GM19035 (cell line): Measurements from ENCODE around the gene GALNT7.
"Not testable (repeated sequence)": the region's sequence is repeated elsewhere in the genome, so short reads cannot be mapped to it uniquely, and the experiment has no call there.

Experiments used
- ATAC-seq: cut with Tn5 transposase; IDR thresholded peaks from one replicate; pipeline ENCODE4 v1.9.1; 2021; ENCODE audit not compliant: unreplicated experiment

Gene GALNT7, protein sequence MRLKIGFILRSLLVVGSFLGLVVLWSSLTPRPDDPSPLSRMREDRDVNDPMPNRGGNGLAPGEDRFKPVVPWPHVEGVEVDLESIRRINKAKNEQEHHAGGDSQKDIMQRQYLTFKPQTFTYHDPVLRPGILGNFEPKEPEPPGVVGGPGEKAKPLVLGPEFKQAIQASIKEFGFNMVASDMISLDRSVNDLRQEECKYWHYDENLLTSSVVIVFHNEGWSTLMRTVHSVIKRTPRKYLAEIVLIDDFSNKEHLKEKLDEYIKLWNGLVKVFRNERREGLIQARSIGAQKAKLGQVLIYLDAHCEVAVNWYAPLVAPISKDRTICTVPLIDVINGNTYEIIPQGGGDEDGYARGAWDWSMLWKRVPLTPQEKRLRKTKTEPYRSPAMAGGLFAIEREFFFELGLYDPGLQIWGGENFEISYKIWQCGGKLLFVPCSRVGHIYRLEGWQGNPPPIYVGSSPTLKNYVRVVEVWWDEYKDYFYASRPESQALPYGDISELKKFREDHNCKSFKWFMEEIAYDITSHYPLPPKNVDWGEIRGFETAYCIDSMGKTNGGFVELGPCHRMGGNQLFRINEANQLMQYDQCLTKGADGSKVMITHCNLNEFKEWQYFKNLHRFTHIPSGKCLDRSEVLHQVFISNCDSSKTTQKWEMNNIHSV

GRCh38 chr4:173168396-173169177 is at the start of gene GALNT7:
GALNT7 (plus strand) TSS chr4:173168811; CDS start chr4:173168836, 25 bp downstream.
- peak; percentile 32 for ATAC-seq

- not testable (repeated sequence) for ATAC-seq
Observed at GRCh38 chr4:173118819-173119218, 49.8 kb upstream of the GALNT7 start.

DNA sequence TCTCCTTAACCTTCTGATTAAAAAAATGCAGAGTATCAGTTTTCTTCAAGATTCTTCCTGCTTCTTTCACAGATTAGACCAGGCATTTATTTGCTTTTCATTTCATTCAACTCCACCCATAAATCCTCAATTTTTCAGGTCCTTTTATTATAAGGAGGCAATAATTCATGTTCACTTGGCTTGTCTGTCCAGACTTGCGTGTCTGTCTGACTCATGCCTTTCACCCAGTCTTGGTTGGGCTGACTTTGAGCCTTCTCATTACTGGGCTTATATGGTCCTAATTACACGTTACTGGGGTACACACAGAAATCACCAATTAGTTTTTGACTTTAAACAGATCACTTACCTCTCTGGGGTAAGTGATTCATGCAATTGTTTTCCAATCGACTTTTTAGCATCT is 48.8 kb upstream of the GALNT7 start:
- no peak for ATAC-seq

DNA sequence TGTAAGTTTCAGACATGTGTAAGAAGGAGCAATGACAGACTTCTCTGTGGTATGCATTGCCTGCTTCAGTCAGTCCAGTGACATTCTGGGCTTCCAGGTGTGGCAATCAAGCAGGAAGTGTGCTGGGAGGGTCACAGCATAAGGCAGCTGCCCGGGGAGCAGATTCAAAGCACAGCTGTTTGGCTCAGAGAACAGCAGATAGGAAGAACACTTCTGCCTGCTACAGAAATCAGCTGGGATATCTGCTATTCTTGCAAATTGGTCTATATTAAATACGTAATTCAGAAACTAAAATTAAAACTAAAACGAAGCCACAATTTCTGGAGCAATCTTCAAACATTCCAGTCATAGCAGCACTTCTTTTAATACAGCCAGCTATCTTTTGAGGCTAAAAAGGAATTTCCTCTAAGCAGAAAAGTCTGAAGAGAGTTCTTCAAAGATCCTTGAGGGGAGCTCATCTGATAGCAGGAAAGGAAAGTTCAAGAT is 47.5 kb upstream of the GALNT7 start:
- ATAC-seq = peak; percentile 89

GRCh38 chr4:173124209-173124865 is 44.3 kb upstream of the GALNT7 start:
- no peak for ATAC-seq

GRCh38 chr4:173125216-173125812 is 43.3 kb upstream of the GALNT7 start:
- no peak for ATAC-seq

- no peak for ATAC-seq
Observed at GRCh38 chr4:173128199-173128890, 40.3 kb upstream of the GALNT7 start.

- ATAC-seq = no peak
Observed at GRCh38 chr4:173130687-173131086, 37.9 kb upstream of the GALNT7 start.

GRCh38 chr4:173134426-173134825 is 34.2 kb upstream of the GALNT7 start:
- ATAC-seq = no peak

- ATAC-seq = no peak
Observed at GRCh38 chr4:173135241-173135847, 33.3 kb upstream of the GALNT7 start.

GRCh38 chr4:173138624-173139023 is 30.0 kb upstream of the GALNT7 start:
- no peak for ATAC-seq

DNA sequence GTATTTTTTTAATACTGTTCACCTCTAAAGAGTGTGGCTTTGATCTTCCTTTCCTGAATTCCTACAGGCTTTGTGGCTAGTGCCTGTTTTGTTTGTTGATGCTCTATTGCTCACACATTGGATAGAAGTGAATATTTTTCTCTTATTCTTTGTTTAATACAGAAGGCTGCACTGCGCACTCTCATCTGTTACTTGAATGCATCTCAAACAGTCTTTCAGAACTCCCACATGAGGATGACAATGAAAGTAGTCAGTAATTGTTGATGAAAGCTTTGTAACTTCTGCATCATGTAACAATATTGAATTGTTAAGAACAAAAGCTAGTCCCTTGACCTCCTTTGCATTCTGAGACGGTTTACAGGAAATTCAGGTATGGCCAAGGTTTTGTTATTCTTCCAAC is 29.1 kb upstream of the GALNT7 start:
- ATAC-seq = no peak

- no peak for ATAC-seq
Observed at GRCh38 chr4:173145131-173145530, 23.5 kb upstream of the GALNT7 start.

- ATAC-seq = no peak
Observed at GRCh38 chr4:173146456-173146855, 22.2 kb upstream of the GALNT7 start.

GRCh38 chr4:173151496-173151895 is 17.1 kb upstream of the GALNT7 start:
- no peak for ATAC-seq

- ATAC-seq = no peak
Observed at GRCh38 chr4:173152104-173152503, 16.5 kb upstream of the GALNT7 start.

DNA sequence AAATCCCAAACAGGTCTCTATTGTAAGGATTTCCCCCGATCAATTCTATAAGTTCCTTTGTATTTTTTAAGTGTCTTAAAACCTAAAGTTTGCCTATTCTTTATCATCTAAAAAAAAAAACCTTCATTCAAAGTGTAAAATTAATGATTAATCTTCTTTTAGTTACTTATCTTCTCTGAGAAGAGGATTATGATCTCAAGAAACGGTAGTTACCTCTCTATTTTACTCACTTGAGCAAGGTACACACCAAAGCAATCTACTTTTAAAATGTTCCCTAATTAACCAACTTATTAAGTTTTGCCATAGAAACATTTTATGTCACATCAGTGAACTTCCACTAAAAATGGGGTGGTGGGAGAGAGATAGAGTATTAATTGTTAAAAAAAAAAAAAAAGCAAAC is 15.2 kb upstream of the GALNT7 start:
- no peak for ATAC-seq

DNA sequence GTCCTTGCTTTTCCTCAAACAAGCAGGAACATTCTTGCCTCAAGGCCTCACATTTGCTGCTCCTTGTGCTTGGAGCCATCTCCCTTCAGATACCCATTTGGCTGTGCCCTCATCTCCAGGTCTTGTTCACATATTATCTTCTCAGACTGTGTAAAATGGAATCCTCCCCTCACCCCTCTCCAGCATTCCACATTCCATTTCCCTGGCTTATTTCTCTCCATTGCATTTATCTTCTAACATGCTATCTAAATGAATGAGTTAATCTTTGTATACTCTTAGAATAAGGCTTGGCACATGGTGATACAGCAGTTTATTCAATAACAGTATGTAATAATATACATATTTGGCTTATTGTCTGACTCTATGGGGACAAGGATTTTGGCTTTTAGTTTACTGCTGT is 8.8 kb upstream of the GALNT7 start:
- no peak for ATAC-seq

DNA sequence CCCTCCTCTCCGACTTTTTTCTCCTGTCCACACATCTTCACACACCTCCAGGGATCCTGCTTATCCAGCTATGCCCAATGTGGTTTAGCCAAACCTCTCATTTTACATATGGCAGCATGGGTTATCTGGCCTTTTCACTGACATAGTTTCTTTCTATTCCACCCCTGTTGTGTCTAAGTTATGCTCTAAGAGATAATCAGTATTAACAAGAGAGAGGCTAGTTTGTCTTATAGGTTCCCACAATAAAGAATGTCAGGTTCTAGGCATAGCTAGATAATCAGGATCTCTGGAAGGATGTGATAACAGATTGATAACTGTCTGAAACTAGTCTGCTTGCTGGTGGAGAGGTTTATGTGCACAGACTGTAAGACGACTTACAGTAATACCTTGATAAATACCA is 7.7 kb upstream of the GALNT7 start:
- ATAC-seq = no peak

DNA sequence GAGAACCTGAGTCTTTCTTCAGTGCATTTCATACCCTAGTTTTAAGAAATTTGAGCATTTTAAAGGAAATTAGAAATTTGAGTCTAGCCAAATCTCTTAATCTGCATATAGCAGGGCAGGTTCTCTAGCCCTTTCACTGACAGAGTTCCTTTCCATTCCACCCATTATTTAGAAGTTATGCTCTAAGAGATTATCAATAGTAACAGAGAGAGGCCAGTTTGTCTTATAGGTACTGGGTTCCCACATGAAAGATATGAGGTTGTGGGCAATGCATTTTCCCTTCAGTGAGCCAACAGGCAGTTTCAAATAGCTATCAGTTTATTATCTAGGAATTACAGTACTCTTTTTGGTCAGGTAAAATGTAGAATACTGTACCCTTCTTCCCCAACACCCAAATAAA is 7.3 kb upstream of the GALNT7 start:
- no peak for ATAC-seq
